Mesothelial cell of epicardium (in vitro differentiated cells): ENCODE results near the gene DPP6. TPM values are rescaled to one million over a fixed set of nuclear protein-coding genes. Genes with fewer than 3 reads are reported as not detected.

ENCODE experiments used
- DNase-seq, 2 experiments: peaks; one replicate each; pipeline ENCODE4 v3.0.0; 2021; ENCODE audit warnings: low spot score in 2 of 2; ENCODE audit not compliant: unreplicated experiment in 2 of 2
- H3K27ac Mint-ChIP-seq: 2 replicates; pipeline ENCODE4 v1.8.0; 2021; ENCODE audit warnings: mixed read lengths
- H3K27me3 Mint-ChIP-seq: 2 replicates; pipeline ENCODE4 v1.8.0; 2021; ENCODE audit warnings: low read depth, mixed read lengths
- H3K36me3 Mint-ChIP-seq: 2 replicates; pipeline ENCODE4 v1.8.0; 2021; ENCODE audit warnings: mixed read lengths
- H3K4me1 Mint-ChIP-seq: 2 replicates; pipeline ENCODE4 v1.8.0; 2021; ENCODE audit warnings: mixed read lengths
- H3K4me3 Mint-ChIP-seq: 2 replicates; pipeline ENCODE4 v1.8.0; 2021; ENCODE audit warnings: mild to moderate bottlenecking, moderate library complexity, mixed read lengths
- H3K9me3 Mint-ChIP-seq: 2 replicates; pipeline ENCODE4 v1.8.0; 2021; ENCODE audit warnings: mixed read lengths
- CTCF ChIP-seq: fragments of 200-600 bp; sonication (generic); IDR thresholded peaks from one replicate; pipeline ENCODE4 v1.5.0; 2021; ENCODE audit warnings: antibody characterized with exemption; ENCODE audit not compliant: unreplicated experiment
- total RNA-seq: library from RNA; stranded (reverse); gene quantifications from 3 replicates; pipeline ENCODE4 v1.2.1, GENCODE V29; 2021

The DPP6 gene
- total RNA-seq, 1 donor from 2014 or later, result 0.09 TPM

DNA sequence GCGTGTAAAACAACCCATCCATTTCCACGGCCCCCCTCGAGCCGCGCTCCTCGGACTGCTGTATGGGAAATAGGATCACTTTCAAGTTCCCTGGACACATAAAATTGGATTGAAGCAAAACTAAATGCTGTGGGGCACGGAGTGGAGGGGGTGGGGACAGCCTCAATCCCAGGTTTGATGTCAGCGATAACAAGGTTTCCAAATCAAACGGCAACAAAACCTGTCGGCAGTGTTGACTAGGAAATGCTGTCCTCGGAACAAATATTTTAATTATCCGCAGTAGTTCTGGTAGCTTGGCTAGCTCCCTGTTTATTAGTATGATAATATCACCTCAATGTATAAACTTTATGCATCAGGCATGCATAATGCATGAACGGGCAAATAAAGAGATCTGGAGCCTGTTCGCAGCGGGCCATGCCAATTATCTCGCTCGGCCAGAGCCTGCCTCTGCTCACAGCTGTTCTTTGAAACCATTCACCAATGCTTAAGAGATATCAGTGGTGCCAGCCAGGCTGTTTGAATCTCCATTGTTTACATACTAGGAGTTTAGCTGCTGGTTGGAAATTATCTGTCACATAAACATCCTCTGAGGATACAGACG, 789.6 kb downstream of the DPP6 start:
- TF ChIP-seq CTCF, result no peak
- Mint-ChIP-seq H3K27ac (no peak overlapping the region), H3K27me3 (peaks cover 53% of the 10 kb centered on the region), H3K4me1 (no peaks in the 10 kb centered on the region), H3K9me3 (no peaks in the 10 kb centered on the region), H3K36me3 (no peaks in the 10 kb centered on the region), H3K4me3 (no peak overlapping the region)
- DNase-seq, result no peak

DNA sequence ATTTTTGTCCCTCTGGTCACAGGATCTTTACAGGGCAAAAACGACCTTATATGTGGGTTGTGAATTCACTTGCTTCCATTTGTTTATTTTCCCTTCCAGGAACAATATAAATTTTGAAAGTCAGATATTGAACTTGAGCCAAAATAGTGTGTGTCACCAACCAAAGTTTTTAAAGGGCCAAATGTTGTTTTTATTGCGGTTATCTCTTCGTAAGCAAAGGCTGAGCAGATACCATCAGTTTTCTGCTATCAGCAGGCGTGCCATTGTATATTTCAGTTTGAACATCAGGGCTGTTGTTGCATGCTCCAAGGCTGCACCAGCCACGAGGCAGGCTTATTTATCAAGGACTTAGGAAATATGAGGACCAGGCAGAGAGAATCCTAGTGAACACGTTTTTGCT, 790.4 kb downstream of the DPP6 start:
- Mint-ChIP-seq H3K27ac (no peak overlapping the region), H3K9me3 (no peaks in the 10 kb centered on the region), H3K27me3 (peaks cover 53% of the 10 kb centered on the region), H3K36me3 (no peaks in the 10 kb centered on the region), H3K4me1 (no peaks in the 10 kb centered on the region), H3K4me3 (no peak overlapping the region)
- no peak for DNase-seq
- TF ChIP-seq CTCF, result no peak

- DNase-seq, result no peak
- no peak for TF ChIP-seq CTCF
- Mint-ChIP-seq H3K36me3 (no peaks in the 10 kb centered on the region), H3K4me3 (no peak overlapping the region), H3K4me1 (no peaks in the 10 kb centered on the region), H3K27ac (no peak overlapping the region), H3K9me3 (no peaks in the 10 kb centered on the region), H3K27me3 (peaks cover 43% of the 10 kb centered on the region)
Measured at GRCh38 chr7:154843670-154844237, 791.6 kb downstream of the DPP6 start.

DNA sequence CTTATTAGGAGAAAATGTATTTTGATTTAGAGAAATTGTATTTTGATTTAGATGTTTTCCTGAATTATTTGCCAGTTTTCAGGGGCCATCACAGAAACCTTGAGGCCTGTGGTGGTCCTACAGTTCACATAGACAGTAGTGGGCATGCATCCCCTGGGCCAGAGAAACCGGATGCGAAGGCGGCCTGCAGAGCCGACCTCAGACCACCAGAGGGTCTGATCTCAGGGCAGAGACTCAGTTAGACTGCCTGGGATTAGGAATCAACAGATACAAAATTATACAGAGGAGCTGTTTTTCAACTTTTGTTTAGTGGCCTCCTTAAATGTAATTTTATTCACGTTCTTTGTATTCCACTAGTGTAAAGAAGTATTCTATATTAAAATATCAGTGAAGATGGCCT, 792.3 kb downstream of the DPP6 start:
- H3K4me3 Mint-ChIP-seq, result no peak overlapping the region
- peaks cover 39% of the 10 kb centered on the region for H3K27me3 Mint-ChIP-seq
- H3K4me1 Mint-ChIP-seq, result no peaks in the 10 kb centered on the region
- no peak for TF ChIP-seq CTCF
- H3K9me3 Mint-ChIP-seq, result peaks cover 4% of the 10 kb centered on the region
- no peaks in the 10 kb centered on the region for H3K36me3 Mint-ChIP-seq
- no peak for DNase-seq
- H3K27ac Mint-ChIP-seq, result no peak overlapping the region

DNA sequence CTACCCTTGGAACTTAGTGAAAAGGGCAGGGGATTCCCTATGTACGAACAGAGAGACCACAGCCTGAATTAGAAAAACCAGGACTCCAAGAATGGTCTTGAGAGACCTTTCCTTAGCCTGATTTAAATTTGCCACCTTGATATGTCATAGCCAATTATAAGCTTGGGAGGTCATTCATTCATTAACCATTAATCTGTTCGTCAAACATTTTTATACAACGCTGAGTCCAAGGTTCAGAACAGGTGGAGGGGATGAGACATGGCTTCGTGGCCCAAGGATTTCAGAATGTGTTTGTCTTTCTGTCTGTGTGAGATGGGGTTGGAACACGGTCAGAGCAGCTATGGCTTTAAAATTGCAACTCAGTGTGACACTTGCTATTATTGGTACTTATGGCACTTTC, 792.8 kb downstream of the DPP6 start:
- peaks cover 35% of the 10 kb centered on the region for H3K27me3 Mint-ChIP-seq
- no peaks in the 10 kb centered on the region for H3K36me3 Mint-ChIP-seq
- DNase-seq, result no peak
- TF ChIP-seq CTCF, result no peak
- H3K9me3 Mint-ChIP-seq, result peaks cover 6% of the 10 kb centered on the region
- H3K4me1 Mint-ChIP-seq, result no peaks in the 10 kb centered on the region
- no peak overlapping the region for H3K27ac Mint-ChIP-seq
- H3K4me3 Mint-ChIP-seq, result no peak overlapping the region
